CD4-positive, alpha-beta T cell treated with Interleukin-2 at 100 ng/mL for 4 hours (primary cell): Measurements from ENCODE around the gene EPHB1.
"Not testable (repeated sequence)": the region's sequence is repeated elsewhere in the genome, so short reads cannot be mapped to it uniquely, and the experiment has no call there.

Source experiments
- DNase-seq: peaks from one replicate; pipeline ENCODE4 v3.0.0-alpha.2; 2020; ENCODE audit warnings: low spot score

EPHB1 gene

GRCh38 chr3:134955874-134956273 is 160.8 kb downstream of the EPHB1 start:
- no peak for DNase-seq

- no peak for DNase-seq
These were observed 161.3 kb downstream of the EPHB1 start for GRCh38 chr3:134956395-134956794.

- no peak for DNase-seq
These were observed 161.8 kb downstream of the EPHB1 start for GRCh38 chr3:134956844-134957243.

GRCh38 chr3:134959516-134959915 is 164.5 kb downstream of the EPHB1 start:
- no peak for DNase-seq

- no peak for DNase-seq
These were observed 169.2 kb downstream of the EPHB1 start for GRCh38 chr3:134964226-134964625.

GRCh38 chr3:134965865-134966481 is 170.9 kb downstream of the EPHB1 start:
- no peak for DNase-seq

GRCh38 chr3:134970895-134971294 is 175.8 kb downstream of the EPHB1 start:
- DNase-seq: no peak

GRCh38 chr3:134971306-134971705 is 176.2 kb downstream of the EPHB1 start:
- DNase-seq: no peak

- not testable (repeated sequence) for DNase-seq
These were observed 176.8 kb downstream of the EPHB1 start for GRCh38 chr3:134971907-134972306.

- DNase-seq: no peak
These were observed 177.9 kb downstream of the EPHB1 start for GRCh38 chr3:134972836-134973455.

- no peak for DNase-seq
These were observed 179.6 kb downstream of the EPHB1 start for GRCh38 chr3:134974624-134975023.

- no peak for DNase-seq
These were observed 181.9 kb downstream of the EPHB1 start for GRCh38 chr3:134976948-134977347.

- DNase-seq: no peak
These were observed 183.6 kb downstream of the EPHB1 start for GRCh38 chr3:134978658-134979057.

GRCh38 chr3:134985864-134986715 is 191.0 kb downstream of the EPHB1 start:
- no peak for DNase-seq

- no peak for DNase-seq
These were observed 193.6 kb downstream of the EPHB1 start for GRCh38 chr3:134988666-134989065.

- DNase-seq: no peak
These were observed 195.9 kb downstream of the EPHB1 start for GRCh38 chr3:134991003-134991402.

- DNase-seq: no peak
These were observed 196.5 kb downstream of the EPHB1 start for GRCh38 chr3:134991472-134992010.

- no peak for DNase-seq
These were observed 197.1 kb downstream of the EPHB1 start for GRCh38 chr3:134992180-134992579.

GRCh38 chr3:134992586-134992985 is 197.5 kb downstream of the EPHB1 start:
- DNase-seq: no peak

- DNase-seq: no peak
These were observed 198.0 kb downstream of the EPHB1 start for GRCh38 chr3:134993011-134993410.

GRCh38 chr3:134998158-134998557 is 203.1 kb downstream of the EPHB1 start:
- DNase-seq: no peak

- DNase-seq: no peak
These were observed 203.8 kb downstream of the EPHB1 start for GRCh38 chr3:134998855-134999254.

- no peak for DNase-seq
These were observed 205.4 kb downstream of the EPHB1 start for GRCh38 chr3:135000465-135000864.
